Measurements from ENCODE around the gene TLCD1.

Gene TLCD1

DNA sequence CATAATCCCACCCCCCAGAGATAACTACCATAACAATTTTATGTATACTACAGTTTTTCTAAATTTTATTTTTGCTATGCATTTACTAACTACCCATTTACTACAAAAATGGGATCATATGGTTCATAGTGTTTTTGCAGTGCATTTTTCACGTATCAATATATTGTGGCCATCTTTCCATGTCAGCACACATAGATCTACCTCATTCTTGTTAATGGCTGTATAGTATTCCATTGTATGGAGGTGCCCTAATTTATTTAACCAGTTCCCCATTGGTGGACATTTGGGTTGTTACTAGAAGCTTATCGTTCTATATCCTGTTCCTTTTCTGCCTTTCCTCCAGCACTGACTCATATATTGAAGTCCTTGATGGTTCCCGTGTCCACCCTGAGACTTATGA lies 37.0 kb downstream of the TLCD1 start:
- CTCF ChIA-PET, result no interaction called here
- no peak for DNase-seq (ENCODE audit: low spot score)
- POLR2A ChIA-PET (ENCODE audit: low non-redundant PET), result interaction anchor here (0.5 kb wide), 1 partner anchor 38 kb away, joined by 5 read pairs; no protein-coding TSS in a partner anchor
- H3K27ac ChIP-seq, result no peak overlapping the region
- TF ChIP-seq, protein P1, sequence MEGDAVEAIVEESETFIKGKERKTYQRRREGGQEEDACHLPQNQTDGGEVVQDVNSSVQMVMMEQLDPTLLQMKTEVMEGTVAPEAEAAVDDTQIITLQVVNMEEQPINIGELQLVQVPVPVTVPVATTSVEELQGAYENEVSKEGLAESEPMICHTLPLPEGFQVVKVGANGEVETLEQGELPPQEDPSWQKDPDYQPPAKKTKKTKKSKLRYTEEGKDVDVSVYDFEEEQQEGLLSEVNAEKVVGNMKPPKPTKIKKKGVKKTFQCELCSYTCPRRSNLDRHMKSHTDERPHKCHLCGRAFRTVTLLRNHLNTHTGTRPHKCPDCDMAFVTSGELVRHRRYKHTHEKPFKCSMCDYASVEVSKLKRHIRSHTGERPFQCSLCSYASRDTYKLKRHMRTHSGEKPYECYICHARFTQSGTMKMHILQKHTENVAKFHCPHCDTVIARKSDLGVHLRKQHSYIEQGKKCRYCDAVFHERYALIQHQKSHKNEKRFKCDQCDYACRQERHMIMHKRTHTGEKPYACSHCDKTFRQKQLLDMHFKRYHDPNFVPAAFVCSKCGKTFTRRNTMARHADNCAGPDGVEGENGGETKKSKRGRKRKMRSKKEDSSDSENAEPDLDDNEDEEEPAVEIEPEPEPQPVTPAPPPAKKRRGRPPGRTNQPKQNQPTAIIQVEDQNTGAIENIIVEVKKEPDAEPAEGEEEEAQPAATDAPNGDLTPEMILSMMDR (conservative IDR thresholded peaks at IDR 0.05; ENCODE audit: low read depth), result no peak

DNA sequence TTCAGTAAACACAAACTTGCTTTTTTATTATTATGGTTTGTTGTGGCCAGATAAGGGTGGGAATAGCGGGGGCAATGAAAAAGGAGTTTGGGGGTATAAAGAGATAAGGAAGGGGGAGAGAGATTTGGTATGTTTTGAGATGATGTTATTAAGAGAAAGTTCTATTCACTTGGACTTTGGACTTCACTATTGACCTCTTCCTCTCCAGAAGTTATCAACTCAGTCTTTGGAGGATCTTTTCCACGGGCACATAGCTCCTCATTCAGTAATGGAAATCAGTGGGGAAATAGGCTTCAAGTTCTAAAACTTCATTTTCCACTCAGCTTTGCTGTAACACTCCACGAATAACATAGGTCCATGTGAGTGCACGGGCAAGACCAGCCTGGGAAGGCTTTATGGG lies 37.6 kb downstream of the TLCD1 start:
- no peak overlapping the region for H3K27ac ChIP-seq
- TF ChIP-seq, protein P1 (conservative IDR thresholded peaks at IDR 0.05; ENCODE audit: low read depth), result no peak
- POLR2A ChIA-PET (ENCODE audit: low non-redundant PET), result no interaction called here
- no peak for DNase-seq (ENCODE audit: low spot score)
- CTCF ChIA-PET, result no interaction called here

DNA sequence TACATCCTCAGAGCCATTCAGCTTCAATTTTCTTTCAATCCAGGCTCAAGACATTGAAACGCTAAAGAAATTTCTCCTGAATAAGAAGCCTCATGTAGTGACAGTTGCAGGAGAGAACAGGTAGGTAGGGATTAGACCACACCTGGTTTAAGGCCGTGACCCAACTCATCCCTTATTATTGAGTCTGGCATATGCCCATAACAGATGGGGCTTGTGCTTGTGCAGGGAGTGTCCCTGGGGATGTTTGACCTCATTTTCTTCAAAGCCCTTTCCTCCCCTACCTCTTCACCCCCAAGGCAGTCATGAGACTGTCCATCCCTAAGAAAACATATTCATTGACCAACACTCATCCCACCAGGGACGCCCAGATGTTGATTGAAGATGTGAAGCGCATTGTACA lies 39.7 kb downstream of the TLCD1 start:
- TF ChIP-seq, protein P1 (conservative IDR thresholded peaks at IDR 0.05; ENCODE audit: low read depth), result no peak
- DNase-seq (ENCODE audit: low spot score), result no peak
- ChIA-PET POLR2A (ENCODE audit: low non-redundant PET) (no interaction called here), CTCF (interaction anchor here (0.6 kb wide), 1 partner anchor 39 kb away, joined by 6 read pairs; no protein-coding TSS in a partner anchor)
- no peak overlapping the region for H3K27ac ChIP-seq

DNA sequence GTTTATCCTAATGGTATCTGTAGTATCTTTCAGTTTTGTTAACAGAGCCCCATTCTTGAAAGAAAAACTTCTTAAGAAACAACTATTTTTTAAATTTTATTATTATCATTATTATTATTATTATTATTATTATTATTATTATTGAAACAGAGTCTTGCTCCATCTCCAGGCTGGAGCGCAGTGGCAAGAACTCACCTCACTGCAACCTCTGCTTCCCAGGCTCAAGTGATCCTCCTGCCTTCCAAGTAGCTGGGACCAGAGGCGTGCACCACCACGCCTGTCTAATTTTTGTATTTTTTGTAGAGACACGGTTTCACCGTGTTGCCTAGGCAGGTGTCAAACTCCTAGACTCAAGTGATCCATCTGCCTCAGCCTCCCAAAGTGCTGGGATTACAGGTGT lies 40.7 kb downstream of the TLCD1 start:
- TF ChIP-seq, protein P1 (conservative IDR thresholded peaks at IDR 0.05; ENCODE audit: low read depth), result no peak
- CTCF ChIA-PET, result interaction anchor here (0.6 kb wide), 1 partner anchor 10 kb away, joined by 3 read pairs; no protein-coding TSS in a partner anchor
- H3K27ac ChIP-seq, result no peak overlapping the region
- DNase-seq (ENCODE audit: low spot score), result no peak
- POLR2A ChIA-PET (ENCODE audit: low non-redundant PET), result no interaction called here

DNA sequence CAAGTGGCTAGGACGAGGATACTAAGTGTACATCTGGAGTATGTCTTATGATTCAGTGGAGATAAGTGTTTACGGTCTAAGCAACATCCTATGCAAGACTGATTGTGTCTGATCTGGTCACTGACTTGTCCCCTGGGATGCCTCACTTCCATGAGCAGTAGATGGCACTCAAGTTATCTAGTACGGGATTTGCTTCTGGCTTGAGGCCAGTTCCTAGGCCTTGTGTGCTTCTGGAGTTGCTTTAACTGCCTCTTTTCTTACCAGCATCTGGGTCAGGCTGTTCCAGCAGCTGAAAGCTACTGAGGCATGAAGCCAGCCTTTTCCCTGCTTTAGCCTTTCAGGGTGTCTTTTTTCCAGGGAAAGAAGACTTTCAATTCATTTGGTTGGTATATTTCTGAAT lies 41.1 kb downstream of the TLCD1 start:
- TF ChIP-seq, protein P1 (conservative IDR thresholded peaks at IDR 0.05; ENCODE audit: low read depth), result no peak
- no peak overlapping the region for H3K27ac ChIP-seq
- CTCF ChIA-PET, result interaction anchor here (0.6 kb wide), 1 partner anchor 10 kb away, joined by 3 read pairs; no protein-coding TSS in a partner anchor
- POLR2A ChIA-PET (ENCODE audit: low non-redundant PET), result no interaction called here
- DNase-seq (ENCODE audit: low spot score), result no peak

DNA sequence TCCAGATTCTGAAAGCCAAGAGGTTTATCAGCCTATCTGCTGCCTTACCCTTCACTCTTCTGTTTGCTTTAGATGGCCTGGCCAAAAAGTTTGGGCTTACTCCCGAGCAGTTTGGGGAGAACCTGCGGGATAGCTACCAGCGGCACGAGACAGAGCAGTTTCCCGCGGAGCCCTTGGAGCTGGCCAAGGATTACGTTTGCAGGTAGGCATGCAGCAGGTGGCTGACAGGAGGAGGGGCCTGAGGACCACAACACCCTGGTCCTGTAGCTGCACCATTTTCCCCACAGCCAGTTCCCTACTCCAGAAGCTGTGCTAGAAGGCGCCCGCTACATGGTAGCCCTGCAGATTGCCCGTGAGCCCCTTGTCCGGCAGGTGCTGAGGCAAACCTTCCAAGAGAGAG lies 43.4 kb downstream of the TLCD1 start:
- DNase-seq (ENCODE audit: low spot score), result no peak
- POLR2A ChIA-PET (ENCODE audit: low non-redundant PET), result no interaction called here
- TF ChIP-seq, protein P1 (conservative IDR thresholded peaks at IDR 0.05; ENCODE audit: low read depth), result no peak
- no peak overlapping the region for H3K27ac ChIP-seq
- CTCF ChIA-PET, result interaction anchor here (0.6 kb wide), 1 partner anchor 61 kb away, joined by 3 read pairs; no protein-coding TSS in a partner anchor
